ENCODE results near the gene DSCAM. TPM values are rescaled to one million over a fixed set of nuclear protein-coding genes. Genes with fewer than 3 reads are reported as not detected.

Gene DSCAM
- total and polyA plus RNA-seq, 2 donors (not counting 3 experiments of a cell fraction or from before 2014, with no cell fraction given) = not detected

DNA sequence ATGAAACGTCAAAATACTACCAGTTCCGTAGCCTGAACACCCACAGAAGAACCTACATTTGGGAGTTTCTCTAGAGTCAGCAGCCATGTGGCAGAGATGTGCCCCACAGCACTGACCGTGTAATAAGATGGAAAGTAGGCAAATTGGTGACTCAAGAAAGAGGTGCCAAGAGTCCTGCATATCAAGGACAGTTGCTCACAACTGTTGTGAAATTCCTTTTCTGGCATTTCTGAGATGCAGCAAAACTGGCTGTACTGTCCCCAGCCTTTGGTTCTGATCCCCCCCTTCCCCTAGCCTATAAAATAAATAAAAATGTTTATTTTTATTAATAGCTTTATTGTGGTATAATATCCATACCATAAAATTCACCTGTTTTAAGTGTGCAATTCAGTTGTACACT lies 655.8 kb downstream of the DSCAM start:
- no peaks in the 10 kb centered on the region for H4K20me1 ChIP-seq (replicated peaks; ENCODE audit: control insufficient read depth, extremely low read depth, insufficient read depth, low read length)
- peaks cover 7% of the 10 kb centered on the region for H3K9me3 ChIP-seq (replicated peaks; ENCODE audit: control insufficient read depth, insufficient read depth, low read length)
- no peak overlapping the region for H3K4me3 ChIP-seq (replicated peaks in 1 of 3; ENCODE audit: insufficient read depth in 1 of 3, low read depth in 1 of 3, low read length in 3 of 3)
- no peaks in the 10 kb centered on the region for H3K27me3 ChIP-seq (ENCODE audit: control insufficient read depth in 2 of 2, insufficient read depth in 2 of 2, low read length in 2 of 2)
- H3K36me3 ChIP-seq (ENCODE audit: control insufficient read depth in 2 of 2, extremely low read depth in 1 of 2, insufficient read depth in 2 of 2, low read length in 2 of 2) = no peaks in the 10 kb centered on the region
- DNase-seq (ENCODE audit: low read depth, low spot score) (no peak), FAIRE-seq (no peak)
- POLR2A ChIA-PET = no interaction called here
- no peak overlapping the region for H3K27ac ChIP-seq (ENCODE audit: insufficient read depth, low read depth, low read length)
- dilution Hi-C loops (cut with MboI; ENCODE audit: extremely low pct_ligation_motif_present, low sequenced_read_pairs) = no loop called here
- intact Hi-C loops (cut with micrococcal nuclease) = no loop called here
- no peaks in the 10 kb centered on the region for H3K9me1 ChIP-seq (replicated peaks; ENCODE audit: control insufficient read depth, extremely low read depth, insufficient read depth, low read length)
- H2AFZ ChIP-seq (ENCODE audit: low read depth, low read length) = no peak overlapping the region
- TF ChIP-seq MAX (IDR thresholded peaks at IDR 0.05; ENCODE audit: insufficient read depth, insufficient read length) = no peak
- TF ChIP-seq POLR2AphosphoS5 (IDR thresholded peaks at IDR 0.05; ENCODE audit: insufficient read depth, low read depth, low read length) = no peak
- no peak for TF ChIP-seq GATA2 (IDR thresholded peaks at IDR 0.05; ENCODE audit: insufficient read depth, insufficient read length, low read depth, low read length)
- no peak for TF ChIP-seq MYC (IDR thresholded peaks at IDR 0.05; ENCODE audit: low read depth, low read length)
- TF ChIP-seq, protein P1, sequence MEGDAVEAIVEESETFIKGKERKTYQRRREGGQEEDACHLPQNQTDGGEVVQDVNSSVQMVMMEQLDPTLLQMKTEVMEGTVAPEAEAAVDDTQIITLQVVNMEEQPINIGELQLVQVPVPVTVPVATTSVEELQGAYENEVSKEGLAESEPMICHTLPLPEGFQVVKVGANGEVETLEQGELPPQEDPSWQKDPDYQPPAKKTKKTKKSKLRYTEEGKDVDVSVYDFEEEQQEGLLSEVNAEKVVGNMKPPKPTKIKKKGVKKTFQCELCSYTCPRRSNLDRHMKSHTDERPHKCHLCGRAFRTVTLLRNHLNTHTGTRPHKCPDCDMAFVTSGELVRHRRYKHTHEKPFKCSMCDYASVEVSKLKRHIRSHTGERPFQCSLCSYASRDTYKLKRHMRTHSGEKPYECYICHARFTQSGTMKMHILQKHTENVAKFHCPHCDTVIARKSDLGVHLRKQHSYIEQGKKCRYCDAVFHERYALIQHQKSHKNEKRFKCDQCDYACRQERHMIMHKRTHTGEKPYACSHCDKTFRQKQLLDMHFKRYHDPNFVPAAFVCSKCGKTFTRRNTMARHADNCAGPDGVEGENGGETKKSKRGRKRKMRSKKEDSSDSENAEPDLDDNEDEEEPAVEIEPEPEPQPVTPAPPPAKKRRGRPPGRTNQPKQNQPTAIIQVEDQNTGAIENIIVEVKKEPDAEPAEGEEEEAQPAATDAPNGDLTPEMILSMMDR (IDR thresholded peaks at IDR 0.05; ENCODE audit: extremely low read depth in 1 of 2, insufficient read depth in 1 of 2, low read depth in 1 of 2, low read length in 2 of 2) = no peak
- no peak for TF ChIP-seq FOS (IDR thresholded peaks at IDR 0.05; ENCODE audit: borderline replicate concordance, insufficient read depth, low read length)
- no peak for TF ChIP-seq POLR2A (IDR thresholded peaks at IDR 0.05; ENCODE audit: low read depth, low read length)
- TF ChIP-seq EZH2 (IDR thresholded peaks at IDR 0.05; ENCODE audit: borderline replicate concordance, low read depth, low read length, severe bottlenecking) = no peak
- no peak for TF ChIP-seq JUN (IDR thresholded peaks at IDR 0.05; ENCODE audit: borderline replicate concordance, insufficient read depth, insufficient read length, low read depth)
- H3K4me2 ChIP-seq (ENCODE audit: insufficient read depth, low read length) = no peak overlapping the region
- CTCF ChIA-PET = no interaction called here
- H3K9ac ChIP-seq (replicated peaks; ENCODE audit: extremely low read depth, insufficient read depth, low read length) = no peak overlapping the region
- no TSS peak for BruUV-seq (replicated peaks)
- no peaks in the 10 kb centered on the region for H3K79me2 ChIP-seq (ENCODE audit: control insufficient read depth, insufficient read depth, low read length)
- H3K4me1 ChIP-seq (ENCODE audit: control insufficient read depth, extremely low read depth, insufficient read depth, low read length) = no peaks in the 10 kb centered on the region
